Choroid plexus epithelial cell (primary cell): ENCODE results near the gene TNFAIP1.

Source experiments
- DNase-seq: peaks from one replicate; pipeline ENCODE4 v3.0.0-alpha.2; 2010; ENCODE audit warnings: low read depth
- H3K4me3 ChIP-seq: 2 replicates; pipeline ENCODE4 v1.5.1; 2011; ENCODE audit warnings: low read depth, mild to moderate bottlenecking, control low read depth, low read length, moderate library complexity
- TF ChIP-seq, protein P1 (sequence below): conservative IDR thresholded peaks from 2 replicates; pipeline ENCODE4 v1.5.1; 2011; ENCODE audit warnings: low read depth, mild to moderate bottlenecking, control low read depth, inconsistent platforms, low read length, moderate library complexity

The TNFAIP1 gene

DNA sequence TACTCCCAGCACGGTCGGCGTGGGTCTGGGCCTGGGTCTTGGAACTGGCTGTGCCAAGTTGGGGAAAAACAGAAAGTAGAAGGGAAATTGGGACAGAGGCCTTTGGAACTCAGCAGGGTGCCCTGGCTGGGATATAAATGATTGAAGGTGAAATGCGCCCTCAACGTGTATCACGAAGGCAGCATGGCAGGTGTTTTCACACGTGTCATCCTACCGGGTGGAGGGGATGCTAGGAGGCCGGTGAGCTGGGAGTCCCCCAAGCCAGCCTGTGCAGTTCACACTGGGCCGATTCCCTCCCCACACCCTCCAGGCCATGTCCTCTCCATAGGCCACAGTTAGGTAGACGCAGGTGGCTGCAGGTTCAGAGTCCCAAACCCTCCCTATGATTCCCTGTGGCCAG, 6.0 kb downstream of the TNFAIP1 start:
- DNase-seq, result no peak
- no peak overlapping the region for H3K4me3 ChIP-seq
- TF ChIP-seq, protein P1, sequence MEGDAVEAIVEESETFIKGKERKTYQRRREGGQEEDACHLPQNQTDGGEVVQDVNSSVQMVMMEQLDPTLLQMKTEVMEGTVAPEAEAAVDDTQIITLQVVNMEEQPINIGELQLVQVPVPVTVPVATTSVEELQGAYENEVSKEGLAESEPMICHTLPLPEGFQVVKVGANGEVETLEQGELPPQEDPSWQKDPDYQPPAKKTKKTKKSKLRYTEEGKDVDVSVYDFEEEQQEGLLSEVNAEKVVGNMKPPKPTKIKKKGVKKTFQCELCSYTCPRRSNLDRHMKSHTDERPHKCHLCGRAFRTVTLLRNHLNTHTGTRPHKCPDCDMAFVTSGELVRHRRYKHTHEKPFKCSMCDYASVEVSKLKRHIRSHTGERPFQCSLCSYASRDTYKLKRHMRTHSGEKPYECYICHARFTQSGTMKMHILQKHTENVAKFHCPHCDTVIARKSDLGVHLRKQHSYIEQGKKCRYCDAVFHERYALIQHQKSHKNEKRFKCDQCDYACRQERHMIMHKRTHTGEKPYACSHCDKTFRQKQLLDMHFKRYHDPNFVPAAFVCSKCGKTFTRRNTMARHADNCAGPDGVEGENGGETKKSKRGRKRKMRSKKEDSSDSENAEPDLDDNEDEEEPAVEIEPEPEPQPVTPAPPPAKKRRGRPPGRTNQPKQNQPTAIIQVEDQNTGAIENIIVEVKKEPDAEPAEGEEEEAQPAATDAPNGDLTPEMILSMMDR, result no peak

GRCh38 chr17:28342313-28342712, 6.8 kb downstream of the TNFAIP1 start:
- TF ChIP-seq, protein P1, result no peak
- no peak for DNase-seq
- no peak overlapping the region for H3K4me3 ChIP-seq

- DNase-seq, result no peak
- no peak overlapping the region for H3K4me3 ChIP-seq
- TF ChIP-seq, protein P1, result no peak
Observed at GRCh38 chr17:28343491-28343932, 8.0 kb downstream of the TNFAIP1 start.

GRCh38 chr17:28344011-28344410, 8.4 kb downstream of the TNFAIP1 start:
- no peak for DNase-seq
- H3K4me3 ChIP-seq, result no peak overlapping the region
- TF ChIP-seq, protein P1, result no peak

- no peak overlapping the region for H3K4me3 ChIP-seq
- DNase-seq, result no peak
- TF ChIP-seq, protein P1, result no peak
Observed at GRCh38 chr17:28344435-28344901, 8.9 kb downstream of the TNFAIP1 start.

DNA sequence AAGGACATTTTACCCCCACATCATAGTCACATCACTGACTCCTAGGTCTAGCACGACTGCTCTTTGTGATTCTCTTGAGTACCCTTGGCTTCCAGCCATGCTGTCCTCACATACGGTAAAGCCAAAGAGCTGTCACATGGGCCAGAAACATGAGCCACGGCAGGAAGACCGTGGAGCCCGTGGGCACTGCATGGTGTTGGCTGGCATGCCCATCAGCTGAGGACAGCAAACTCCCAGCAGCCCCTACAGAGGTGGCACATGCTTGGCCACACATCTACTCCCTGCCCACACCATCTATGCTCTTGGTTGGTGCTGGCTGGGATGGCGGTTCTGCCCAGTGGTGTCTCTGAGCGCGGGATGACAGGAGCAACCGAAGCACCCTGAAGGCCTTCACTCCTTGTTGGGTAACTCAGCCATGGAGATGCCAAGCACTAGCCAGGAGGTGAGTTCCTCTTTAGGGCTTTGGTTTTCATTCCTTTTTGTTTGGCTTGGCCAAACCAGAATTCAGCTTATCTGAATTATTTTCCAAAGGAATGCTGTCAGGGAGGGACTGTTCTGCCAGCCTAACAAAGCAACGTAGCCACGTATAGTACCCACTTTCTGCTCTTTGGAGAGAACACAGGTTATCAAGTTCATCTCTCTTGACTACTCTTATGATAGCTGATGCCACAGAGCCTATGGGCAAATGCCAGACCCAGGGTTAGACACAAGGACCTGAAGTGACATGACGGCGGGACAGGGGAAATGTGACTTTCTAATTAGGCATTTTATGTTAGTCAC, 10.0 kb downstream of the TNFAIP1 start:
- TF ChIP-seq, protein P1, result no peak
- no peak for DNase-seq
- no peak overlapping the region for H3K4me3 ChIP-seq

- H3K4me3 ChIP-seq, result no peak overlapping the region
- DNase-seq, result peak; percentile 67
- TF ChIP-seq, protein P1, result no peak
Observed at GRCh38 chr17:28346199-28346580, 10.6 kb downstream of the TNFAIP1 start.
